Measurements from ENCODE around the gene PRRX2. TPM values are rescaled to one million over a fixed set of nuclear protein-coding genes. Genes with fewer than 3 reads are reported as not detected.

The PRRX2 gene
- total RNA-seq: 5.0 and 5.1 TPM in 2 replicates

GRCh38 chr9:129665389-129665775 is at the start of gene PRRX2:
Gene PRRX2 (plus strand): TSS chr9:129665647. CDS start chr9:129665868, 221 bp downstream.
- H3K4me1 Mint-ChIP-seq (ENCODE audit: low read depth): peaks cover 5% of the 10 kb centered on the region
- peaks cover 25% of the 10 kb centered on the region for H3K27me3 Mint-ChIP-seq (ENCODE audit: low read depth)
- H3K4me3 Mint-ChIP-seq (ENCODE audit: low read depth): peak within 1 kb of the TSS; percentile 72
- peak; percentile 32 for DNase-seq (ENCODE audit: low spot score)
- intact Hi-C loops (cut with micrococcal nuclease): no loop called here
- no peak within 1 kb of the TSS for H3K27ac Mint-ChIP-seq
- H3K36me3 Mint-ChIP-seq (ENCODE audit: low read depth): no peaks in the 10 kb centered on the region
- H3K9me3 Mint-ChIP-seq: no peaks in the 10 kb centered on the region

DNA sequence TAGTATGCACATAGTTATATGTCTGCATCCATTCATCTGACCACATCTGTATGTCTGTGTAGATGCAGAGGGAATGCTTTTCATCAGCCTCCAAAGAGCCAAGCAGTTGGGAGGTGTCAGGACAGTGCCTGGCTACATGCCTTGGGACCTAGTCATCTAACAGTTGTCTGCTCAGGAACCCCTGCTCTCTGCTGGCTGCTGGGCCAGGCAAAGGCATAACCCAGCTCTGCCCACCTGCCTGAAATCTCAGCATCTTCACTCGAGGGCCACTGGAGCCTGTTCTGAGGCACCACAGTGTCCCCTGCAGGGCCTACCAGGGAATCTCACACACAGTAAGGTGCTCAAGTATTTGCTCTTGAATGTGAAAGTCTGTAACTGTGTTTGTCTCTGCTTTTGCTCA is 48.3 kb upstream of the PRRX2 start:
- intact Hi-C loops (cut with micrococcal nuclease): no loop called here
- Mint-ChIP-seq H3K9me3 (no peaks in the 10 kb centered on the region), H3K36me3 (ENCODE audit: low read depth) (peaks cover 2% of the 10 kb centered on the region), H3K4me3 (ENCODE audit: low read depth) (no peak overlapping the region), H3K4me1 (ENCODE audit: low read depth) (no peaks in the 10 kb centered on the region), H3K27ac (no peak overlapping the region), H3K27me3 (ENCODE audit: low read depth) (peaks cover 24% of the 10 kb centered on the region)
- no peak for DNase-seq (ENCODE audit: low spot score)

- intact Hi-C loops (cut with micrococcal nuclease): loop anchor here (10.0 kb wide), 1 partner anchor 135 kb away; no protein-coding TSS in a partner anchor
- H3K27ac Mint-ChIP-seq: no peak overlapping the region
- H3K4me1 Mint-ChIP-seq (ENCODE audit: low read depth): peaks cover 12% of the 10 kb centered on the region
- peaks cover 2% of the 10 kb centered on the region for H3K36me3 Mint-ChIP-seq (ENCODE audit: low read depth)
- H3K4me3 Mint-ChIP-seq (ENCODE audit: low read depth): peak overlapping the region; percentile 33
- peaks cover 24% of the 10 kb centered on the region for H3K27me3 Mint-ChIP-seq (ENCODE audit: low read depth)
- DNase-seq (ENCODE audit: low spot score): no peak
- H3K9me3 Mint-ChIP-seq: no peaks in the 10 kb centered on the region
Observed at GRCh38 chr9:129619787-129620668, 45.4 kb upstream of the PRRX2 start.

DNA sequence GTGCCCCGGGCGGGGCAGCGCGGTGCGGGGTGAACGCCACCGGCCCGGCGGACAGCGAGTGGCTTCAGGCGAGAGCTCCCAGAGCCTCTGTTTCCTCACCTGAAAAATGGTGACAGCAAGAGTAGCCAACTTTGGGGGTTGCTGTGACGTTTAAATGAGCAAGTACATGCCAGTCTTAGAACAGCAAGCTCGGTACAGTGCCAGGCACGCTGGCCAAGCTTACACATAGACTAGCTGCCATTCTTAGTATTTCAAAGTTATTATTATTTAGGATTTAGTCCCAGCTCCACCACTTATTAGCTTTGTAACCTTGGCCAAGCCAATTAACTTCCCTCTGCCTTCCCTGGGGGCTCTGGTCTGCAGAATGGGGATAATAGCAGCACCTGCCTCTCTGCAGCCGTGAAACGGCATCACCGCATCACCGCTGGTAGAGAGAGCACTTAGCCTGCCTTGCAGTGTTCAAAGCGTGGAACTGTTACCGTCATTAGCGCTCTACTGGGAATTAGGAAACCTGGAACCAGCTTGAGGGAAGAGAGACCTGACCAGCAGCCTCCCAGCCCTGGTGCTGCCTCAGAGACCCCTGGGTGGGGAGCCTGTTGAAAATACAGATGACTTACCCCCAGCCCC is 44.7 kb upstream of the PRRX2 start, which contains the start of gene C9orf50:
C9orf50 (minus strand) TSS at position 433 of the 627 bp plus-strand sequence. CDS start 527 bp downstream, outside the sequence.
- Mint-ChIP-seq H3K27me3 (ENCODE audit: low read depth) (peaks cover 24% of the 10 kb centered on the region), H3K9me3 (no peaks in the 10 kb centered on the region), H3K4me1 (ENCODE audit: low read depth) (peaks cover 17% of the 10 kb centered on the region), H3K4me3 (ENCODE audit: low read depth) (no peak within 1 kb of the TSS), H3K27ac (no peak within 1 kb of the TSS), H3K36me3 (ENCODE audit: low read depth) (peaks cover 2% of the 10 kb centered on the region)
- intact Hi-C loops (cut with micrococcal nuclease): loop anchor here (10.0 kb wide), 1 partner anchor 136 kb away; no protein-coding TSS in a partner anchor
- no peak for DNase-seq (ENCODE audit: low spot score)

- Mint-ChIP-seq H3K27me3 (ENCODE audit: low read depth) (peaks cover 21% of the 10 kb centered on the region), H3K9me3 (no peaks in the 10 kb centered on the region), H3K4me3 (ENCODE audit: low read depth) (no peak overlapping the region), H3K27ac (no peak overlapping the region), H3K4me1 (ENCODE audit: low read depth) (peaks cover 28% of the 10 kb centered on the region), H3K36me3 (ENCODE audit: low read depth) (peaks cover 14% of the 10 kb centered on the region)
- DNase-seq (ENCODE audit: low spot score): no peak
- intact Hi-C loops (cut with micrococcal nuclease): loop anchor here (10.0 kb wide), 1 partner anchor 139 kb away; no protein-coding TSS in a partner anchor
Observed at GRCh38 chr9:129623331-129623730, 42.1 kb upstream of the PRRX2 start.

DNA sequence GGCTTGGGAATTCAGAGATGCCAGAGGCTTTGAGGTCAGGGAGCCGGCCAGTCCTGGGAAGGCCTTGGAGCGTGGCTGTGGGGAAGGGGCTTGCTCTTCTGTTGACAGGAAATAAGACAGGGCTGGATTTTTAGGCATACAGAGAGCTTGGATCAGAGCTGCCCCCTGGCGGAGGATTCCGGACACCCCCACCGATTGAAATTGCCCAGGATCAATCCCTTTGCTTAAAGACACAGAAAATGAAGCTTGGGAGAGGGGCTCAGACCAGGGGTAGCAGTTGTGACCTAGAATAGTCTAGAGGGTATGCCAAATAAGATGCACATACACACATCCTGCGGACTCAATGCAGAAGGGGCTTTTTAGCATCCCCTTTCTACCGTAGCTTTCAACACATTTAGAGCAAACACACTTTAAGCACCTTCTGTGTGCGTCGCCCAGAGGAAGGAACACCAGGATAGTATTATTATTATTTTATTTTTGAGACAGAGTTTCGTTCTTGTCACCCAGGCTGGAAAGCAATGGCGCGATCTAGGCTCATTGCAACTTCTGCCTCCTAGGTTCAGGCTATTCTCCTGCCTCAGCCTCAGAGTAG is 41.2 kb upstream of the PRRX2 start:
- H3K27me3 Mint-ChIP-seq (ENCODE audit: low read depth): peaks cover 15% of the 10 kb centered on the region
- intact Hi-C loops (cut with micrococcal nuclease): loop anchor here (1.0 to 10.0 kb wide), 2 partner anchors 13 to 139 kb away; no protein-coding TSS in a partner anchor
- H3K4me1 Mint-ChIP-seq (ENCODE audit: low read depth): peaks cover 35% of the 10 kb centered on the region
- DNase-seq (ENCODE audit: low spot score): peak; percentile 64
- H3K4me3 Mint-ChIP-seq (ENCODE audit: low read depth): peak overlapping the region; percentile 85
- peaks cover 16% of the 10 kb centered on the region for H3K36me3 Mint-ChIP-seq (ENCODE audit: low read depth)
- peak overlapping the region; percentile 96 for H3K27ac Mint-ChIP-seq
- no peaks in the 10 kb centered on the region for H3K9me3 Mint-ChIP-seq

GRCh38 chr9:129624947-129625346 is 40.5 kb upstream of the PRRX2 start:
- peak; percentile 35 for DNase-seq (ENCODE audit: low spot score)
- Mint-ChIP-seq H3K27ac (peak overlapping the region; percentile 96), H3K27me3 (ENCODE audit: low read depth) (peaks cover 10% of the 10 kb centered on the region), H3K4me3 (ENCODE audit: low read depth) (peak overlapping the region; percentile 85), H3K36me3 (ENCODE audit: low read depth) (peaks cover 21% of the 10 kb centered on the region), H3K9me3 (no peaks in the 10 kb centered on the region), H3K4me1 (ENCODE audit: low read depth) (peaks cover 42% of the 10 kb centered on the region)
- intact Hi-C loops (cut with micrococcal nuclease): loop anchor here (1.0 to 10.0 kb wide), 2 partner anchors 14 to 140 kb away; no protein-coding TSS in a partner anchor

GRCh38 chr9:129626079-129626624 is 39.3 kb upstream of the PRRX2 start, which contains the start of gene NTMT1:
Gene NTMT1 (plus strand): TSS chr9:129626163. CDS start chr9:129632704, 6,541 bp downstream.
- intact Hi-C loops (cut with micrococcal nuclease): loop anchor here (1.0 to 10.0 kb wide), 3 partner anchors 16 to 213 kb away; partner anchors contain the start of gene ASB6
- H3K9me3 Mint-ChIP-seq: no peaks in the 10 kb centered on the region
- H3K4me1 Mint-ChIP-seq (ENCODE audit: low read depth): peaks cover 45% of the 10 kb centered on the region
- H3K4me3 Mint-ChIP-seq (ENCODE audit: low read depth): peak within 1 kb of the TSS; percentile 85
- H3K27ac Mint-ChIP-seq: peak within 1 kb of the TSS; percentile 96
- peaks cover 5% of the 10 kb centered on the region for H3K27me3 Mint-ChIP-seq (ENCODE audit: low read depth)
- peak; percentile 88 for DNase-seq (ENCODE audit: low spot score)
- H3K36me3 Mint-ChIP-seq (ENCODE audit: low read depth): peaks cover 26% of the 10 kb centered on the region

DNA sequence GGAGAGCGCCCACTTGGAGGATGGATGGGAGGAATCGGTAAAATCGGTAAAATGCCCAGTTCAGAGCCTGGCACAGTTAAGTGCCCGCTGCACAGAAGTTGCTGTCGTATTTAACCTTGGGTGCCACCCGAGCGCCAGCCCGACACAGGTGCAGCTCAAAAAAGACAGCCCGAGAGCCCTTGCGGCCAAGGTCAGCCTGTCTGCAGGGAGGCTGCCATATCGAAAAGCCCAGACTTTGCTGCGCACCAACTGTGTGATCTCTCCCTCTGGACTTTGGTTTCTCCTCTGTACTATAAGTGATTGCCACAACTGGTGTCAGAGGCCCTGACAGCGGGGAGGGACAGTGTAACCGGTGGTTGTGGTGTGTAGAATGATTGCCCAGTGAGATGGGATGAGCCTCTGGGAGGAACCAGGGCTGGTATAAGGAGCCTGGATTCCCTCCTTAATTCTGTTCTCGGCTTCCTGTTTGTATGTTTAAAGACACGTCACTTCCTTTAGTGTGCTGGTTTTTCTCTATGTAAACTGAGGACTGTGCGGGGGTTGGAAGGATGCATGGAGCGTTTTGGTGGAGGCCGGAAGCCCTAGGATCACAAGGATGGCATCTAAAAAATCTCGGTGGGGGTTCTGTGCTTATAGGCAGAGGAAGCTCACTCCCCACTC is 38.7 kb upstream of the PRRX2 start:
- peaks cover 30% of the 10 kb centered on the region for H3K36me3 Mint-ChIP-seq (ENCODE audit: low read depth)
- intact Hi-C loops (cut with micrococcal nuclease): loop anchor here (1.0 to 10.0 kb wide), 3 partner anchors 16 to 213 kb away; partner anchors contain the start of gene ASB6
- peak overlapping the region; percentile 95 for H3K27ac Mint-ChIP-seq
- H3K9me3 Mint-ChIP-seq: no peaks in the 10 kb centered on the region
- H3K4me3 Mint-ChIP-seq (ENCODE audit: low read depth): peak overlapping the region; percentile 85
- H3K4me1 Mint-ChIP-seq (ENCODE audit: low read depth): peaks cover 48% of the 10 kb centered on the region
- DNase-seq (ENCODE audit: low spot score): peak; percentile 35
- H3K27me3 Mint-ChIP-seq (ENCODE audit: low read depth): peaks cover 2% of the 10 kb centered on the region

DNA sequence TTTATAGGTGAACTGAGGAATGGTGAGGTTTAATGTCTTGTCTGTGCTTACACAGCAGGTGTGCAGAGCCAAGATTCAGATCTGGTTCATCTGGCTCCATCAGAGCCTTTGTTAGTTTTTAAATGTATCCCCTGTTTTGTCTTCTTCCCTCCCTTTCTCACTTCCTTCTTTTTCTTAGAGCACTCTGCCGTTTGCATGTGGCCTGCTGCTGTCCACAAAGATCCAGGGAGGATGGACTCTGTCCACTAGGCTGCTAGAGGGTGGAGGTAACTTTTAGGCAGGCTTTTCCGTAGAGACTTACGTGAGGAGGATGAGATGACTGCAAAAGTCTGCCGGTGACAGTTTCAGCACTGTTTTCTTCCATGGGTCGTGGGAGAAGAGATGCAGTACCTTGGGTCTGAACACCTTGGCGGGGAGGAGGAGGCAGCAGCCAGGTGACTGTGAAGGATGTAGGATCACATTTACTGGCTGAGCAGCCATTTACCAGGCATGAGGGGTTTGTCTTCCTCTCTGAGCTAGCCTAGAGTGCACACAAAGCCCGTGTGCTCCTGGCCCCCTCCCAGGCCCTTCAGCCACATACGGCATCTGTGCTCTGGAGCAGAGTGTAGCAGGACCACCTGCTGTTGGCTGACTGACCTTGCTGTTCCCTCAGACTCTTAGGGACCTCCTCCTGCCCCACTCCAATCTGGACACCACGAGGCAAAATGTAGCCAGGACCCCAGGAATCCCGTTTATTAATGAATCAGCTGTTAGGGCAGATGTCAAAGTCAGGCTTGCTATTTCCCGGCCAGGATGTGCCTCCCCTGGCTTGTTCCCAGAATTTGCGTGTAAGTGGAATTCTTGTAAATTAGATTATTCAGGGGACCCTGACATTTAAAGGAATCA is 37.6 kb upstream of the PRRX2 start:
- H3K27me3 Mint-ChIP-seq (ENCODE audit: low read depth): no peaks in the 10 kb centered on the region
- peak overlapping the region; percentile 51 for H3K27ac Mint-ChIP-seq
- intact Hi-C loops (cut with micrococcal nuclease): loop anchor here (10.0 kb wide), 1 partner anchor 143 kb away; no protein-coding TSS in a partner anchor
- peaks cover 48% of the 10 kb centered on the region for H3K4me1 Mint-ChIP-seq (ENCODE audit: low read depth)
- no peaks in the 10 kb centered on the region for H3K9me3 Mint-ChIP-seq
- H3K4me3 Mint-ChIP-seq (ENCODE audit: low read depth): peak overlapping the region; percentile 85
- H3K36me3 Mint-ChIP-seq (ENCODE audit: low read depth): peaks cover 39% of the 10 kb centered on the region
- DNase-seq (ENCODE audit: low spot score): no peak

- Mint-ChIP-seq H3K4me3 (ENCODE audit: low read depth) (peak overlapping the region; percentile 21), H3K4me1 (ENCODE audit: low read depth) (peaks cover 46% of the 10 kb centered on the region), H3K27ac (no peak overlapping the region), H3K36me3 (ENCODE audit: low read depth) (peaks cover 47% of the 10 kb centered on the region), H3K9me3 (no peaks in the 10 kb centered on the region), H3K27me3 (ENCODE audit: low read depth) (no peaks in the 10 kb centered on the region)
- no peak for DNase-seq (ENCODE audit: low spot score)
- intact Hi-C loops (cut with micrococcal nuclease): loop anchor here (10.0 kb wide), 1 partner anchor 144 kb away; no protein-coding TSS in a partner anchor
Observed at GRCh38 chr9:129628709-129629108, 36.7 kb upstream of the PRRX2 start.
